ENCODE results near the gene TFF3. TPM values are rescaled to one million over a fixed set of nuclear protein-coding genes. Genes with fewer than 3 reads are reported as not detected.

The TFF3 gene
- total and polyA plus RNA-seq, 9 donors = 1.1 to 17.0 (median 2.9) TPM

- WGBS (ENCODE audit: insufficient coverage) = 66% methylated on average over 15 of the region's 17 CpGs
- no peak for DNase-seq
- Histone ChIP-seq H3K4me1 (ENCODE audit: control insufficient read depth, insufficient read depth, low read length) (peaks cover 45% of the 10 kb centered on the region), H3K36me3 (ENCODE audit: control insufficient read depth, insufficient read depth, low read length) (no peaks in the 10 kb centered on the region), H3K27me3 (ENCODE audit: control insufficient read depth, insufficient read depth, low read length) (peaks cover 9% of the 10 kb centered on the region), H3K27ac (ENCODE audit: low read length) (no peak overlapping the region), H3K4me3 (ENCODE audit: low read length) (no peak overlapping the region), H3K9me3 (replicated peaks; ENCODE audit: control insufficient read depth, low read depth, low read length) (no peaks in the 10 kb centered on the region)
Observed at GRCh38 chr21:42306366-42307035, 8.7 kb downstream of the TFF3 start.

- no peak for DNase-seq
- 93% methylated on average over 33 of the region's 33 CpGs for WGBS (ENCODE audit: insufficient coverage)
- Histone ChIP-seq H3K4me3 (ENCODE audit: low read length) (no peak overlapping the region), H3K36me3 (ENCODE audit: control insufficient read depth, insufficient read depth, low read length) (no peaks in the 10 kb centered on the region), H3K27me3 (ENCODE audit: control insufficient read depth, insufficient read depth, low read length) (peaks cover 9% of the 10 kb centered on the region), H3K9me3 (replicated peaks; ENCODE audit: control insufficient read depth, low read depth, low read length) (no peaks in the 10 kb centered on the region), H3K27ac (ENCODE audit: low read length) (no peak overlapping the region), H3K4me1 (ENCODE audit: control insufficient read depth, insufficient read depth, low read length) (peaks cover 43% of the 10 kb centered on the region)
Observed at GRCh38 chr21:42305707-42306147, 9.5 kb downstream of the TFF3 start.

- no peak for DNase-seq
- peaks cover 39% of the 10 kb centered on the region for H3K4me1 ChIP-seq (ENCODE audit: control insufficient read depth, insufficient read depth, low read length)
- H3K27ac ChIP-seq (ENCODE audit: low read length) = no peak overlapping the region
- no peaks in the 10 kb centered on the region for H3K9me3 ChIP-seq (replicated peaks; ENCODE audit: control insufficient read depth, low read depth, low read length)
- no peak overlapping the region for H3K4me3 ChIP-seq (ENCODE audit: low read length)
- WGBS (ENCODE audit: insufficient coverage) = 84% methylated on average over 11 of the region's 22 CpGs
- H3K36me3 ChIP-seq (ENCODE audit: control insufficient read depth, insufficient read depth, low read length) = no peaks in the 10 kb centered on the region
- peaks cover 7% of the 10 kb centered on the region for H3K27me3 ChIP-seq (ENCODE audit: control insufficient read depth, insufficient read depth, low read length)
Observed at GRCh38 chr21:42304556-42305454, 10.4 kb downstream of the TFF3 start.

- Histone ChIP-seq H3K27ac (ENCODE audit: low read length) (no peak overlapping the region), H3K27me3 (ENCODE audit: control insufficient read depth, insufficient read depth, low read length) (peaks cover 5% of the 10 kb centered on the region), H3K4me1 (ENCODE audit: control insufficient read depth, insufficient read depth, low read length) (peaks cover 30% of the 10 kb centered on the region), H3K9me3 (replicated peaks; ENCODE audit: control insufficient read depth, low read depth, low read length) (no peaks in the 10 kb centered on the region), H3K4me3 (ENCODE audit: low read length) (no peak overlapping the region), H3K36me3 (ENCODE audit: control insufficient read depth, insufficient read depth, low read length) (peaks cover 2% of the 10 kb centered on the region)
- no peak for DNase-seq
- 80% methylated on average over 1 of the region's 3 CpGs for WGBS (ENCODE audit: insufficient coverage)
Observed at GRCh38 chr21:42303443-42303842, 11.8 kb downstream of the TFF3 start.

GRCh38 chr21:42302794-42303193 lies 12.4 kb downstream of the TFF3 start:
- Histone ChIP-seq H3K27me3 (ENCODE audit: control insufficient read depth, insufficient read depth, low read length) (peaks cover 5% of the 10 kb centered on the region), H3K4me3 (ENCODE audit: low read length) (no peak overlapping the region), H3K27ac (ENCODE audit: low read length) (no peak overlapping the region), H3K4me1 (ENCODE audit: control insufficient read depth, insufficient read depth, low read length) (peaks cover 30% of the 10 kb centered on the region), H3K9me3 (replicated peaks; ENCODE audit: control insufficient read depth, low read depth, low read length) (no peaks in the 10 kb centered on the region), H3K36me3 (ENCODE audit: control insufficient read depth, insufficient read depth, low read length) (peaks cover 5% of the 10 kb centered on the region)
- no peak for DNase-seq
- 75% methylated on average over 4 of the region's 7 CpGs for WGBS (ENCODE audit: insufficient coverage)

GRCh38 chr21:42302076-42302650 lies 13.0 kb downstream of the TFF3 start:
- H3K27me3 ChIP-seq (ENCODE audit: control insufficient read depth, insufficient read depth, low read length) = peaks cover 5% of the 10 kb centered on the region
- H3K4me1 ChIP-seq (ENCODE audit: control insufficient read depth, insufficient read depth, low read length) = peaks cover 29% of the 10 kb centered on the region
- H3K9me3 ChIP-seq (replicated peaks; ENCODE audit: control insufficient read depth, low read depth, low read length) = no peaks in the 10 kb centered on the region
- WGBS (ENCODE audit: insufficient coverage) = 37% methylated on average over 5 of the region's 12 CpGs
- no peak overlapping the region for H3K4me3 ChIP-seq (ENCODE audit: low read length)
- H3K36me3 ChIP-seq (ENCODE audit: control insufficient read depth, insufficient read depth, low read length) = peaks cover 5% of the 10 kb centered on the region
- peak; percentile 19 for DNase-seq
- peak overlapping the region; percentile 2 for H3K27ac ChIP-seq (ENCODE audit: low read length)

GRCh38 chr21:42301371-42302075 lies 13.7 kb downstream of the TFF3 start:
- no peaks in the 10 kb centered on the region for H3K9me3 ChIP-seq (replicated peaks; ENCODE audit: control insufficient read depth, low read depth, low read length)
- 81% methylated on average over 15 of the region's 20 CpGs for WGBS (ENCODE audit: insufficient coverage)
- H3K4me3 ChIP-seq (ENCODE audit: low read length) = no peak overlapping the region
- H3K36me3 ChIP-seq (ENCODE audit: control insufficient read depth, insufficient read depth, low read length) = peaks cover 8% of the 10 kb centered on the region
- H3K4me1 ChIP-seq (ENCODE audit: control insufficient read depth, insufficient read depth, low read length) = peaks cover 24% of the 10 kb centered on the region
- H3K27ac ChIP-seq (ENCODE audit: low read length) = peak overlapping the region; percentile 62
- H3K27me3 ChIP-seq (ENCODE audit: control insufficient read depth, insufficient read depth, low read length) = peaks cover 2% of the 10 kb centered on the region
- peak; percentile 61 for DNase-seq

- Histone ChIP-seq H3K27ac (ENCODE audit: low read length) (peak overlapping the region; percentile 62), H3K4me3 (ENCODE audit: low read length) (no peak overlapping the region), H3K4me1 (ENCODE audit: control insufficient read depth, insufficient read depth, low read length) (peaks cover 24% of the 10 kb centered on the region), H3K36me3 (ENCODE audit: control insufficient read depth, insufficient read depth, low read length) (peaks cover 8% of the 10 kb centered on the region), H3K9me3 (replicated peaks; ENCODE audit: control insufficient read depth, low read depth, low read length) (no peaks in the 10 kb centered on the region), H3K27me3 (ENCODE audit: control insufficient read depth, insufficient read depth, low read length) (peaks cover 2% of the 10 kb centered on the region)
- DNase-seq = no peak
- WGBS (ENCODE audit: insufficient coverage) = 94% methylated on average over 3 of the region's 9 CpGs
Observed at GRCh38 chr21:42300956-42301355, 14.3 kb downstream of the TFF3 start.

GRCh38 chr21:42300045-42300583 lies 15.1 kb downstream of the TFF3 start:
- Histone ChIP-seq H3K9me3 (replicated peaks; ENCODE audit: control insufficient read depth, low read depth, low read length) (no peaks in the 10 kb centered on the region), H3K36me3 (ENCODE audit: control insufficient read depth, insufficient read depth, low read length) (peaks cover 8% of the 10 kb centered on the region), H3K27me3 (ENCODE audit: control insufficient read depth, insufficient read depth, low read length) (peaks cover 2% of the 10 kb centered on the region), H3K27ac (ENCODE audit: low read length) (no peak overlapping the region), H3K4me3 (ENCODE audit: low read length) (no peak overlapping the region), H3K4me1 (ENCODE audit: control insufficient read depth, insufficient read depth, low read length) (peaks cover 24% of the 10 kb centered on the region)
- DNase-seq = no peak
- whole genome bisulfite sequencing (ENCODE audit: insufficient coverage) = 80% methylated on average over 1 of the region's 7 CpGs

All from muscle of leg (tissue), 11 donors.